WI38 (cell line): ENCODE measurements around the gene ZDHHC16.
"Not testable (repeated sequence)": the region's sequence is repeated elsewhere in the genome, so short reads cannot be mapped to it uniquely, and the experiment has no call there.

Source experiments
- H3K4me3 ChIP-seq: 2 replicates; pipeline ENCODE4 v1.5.1; 2011; ENCODE audit warnings: low read depth, mild to moderate bottlenecking, control low read depth, low read length
- TF ChIP-seq, protein P1 (sequence below): IDR thresholded peaks from 2 replicates; pipeline ENCODE4 v1.5.1; 2012; ENCODE audit warnings: low read depth, mild to moderate bottlenecking, control low read depth, low read length

The ZDHHC16 gene

DNA sequence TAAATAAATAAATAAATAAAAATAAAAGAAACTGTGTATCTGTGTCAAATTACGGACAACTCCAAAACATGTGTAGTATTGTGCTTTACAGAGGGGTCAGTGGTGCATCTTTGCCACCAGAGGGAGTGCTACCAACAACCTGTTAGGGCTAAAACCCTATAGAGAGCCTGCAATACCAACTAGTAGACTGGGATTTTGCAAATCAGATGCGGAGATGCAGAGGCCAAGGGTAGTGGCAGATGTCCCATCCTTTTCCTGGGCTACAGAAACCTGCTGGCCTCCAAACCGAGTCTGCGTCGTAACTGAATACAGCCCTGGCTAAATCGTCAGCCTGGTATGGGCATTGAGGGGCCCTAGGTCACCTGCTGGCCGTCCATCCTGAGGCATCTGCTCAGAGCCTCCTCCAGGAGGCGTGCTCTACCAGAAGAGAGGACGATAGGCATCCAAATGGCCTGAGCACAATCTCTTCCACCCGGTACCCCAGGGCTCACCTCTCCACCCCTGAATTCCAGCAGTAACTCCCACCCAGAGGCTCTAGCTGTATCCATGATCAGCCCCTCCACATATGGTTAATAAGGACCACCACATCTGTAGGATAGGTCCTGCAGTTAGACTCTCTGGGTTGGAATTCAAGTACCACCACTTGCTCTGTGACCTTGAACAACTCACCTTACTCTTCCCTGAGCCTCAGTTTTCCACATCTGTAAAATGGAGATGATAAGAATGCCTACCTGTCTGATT lies 38.6 kb upstream of the ZDHHC16 start:
- no peak overlapping the region for H3K4me3 ChIP-seq
- TF ChIP-seq, protein P1, sequence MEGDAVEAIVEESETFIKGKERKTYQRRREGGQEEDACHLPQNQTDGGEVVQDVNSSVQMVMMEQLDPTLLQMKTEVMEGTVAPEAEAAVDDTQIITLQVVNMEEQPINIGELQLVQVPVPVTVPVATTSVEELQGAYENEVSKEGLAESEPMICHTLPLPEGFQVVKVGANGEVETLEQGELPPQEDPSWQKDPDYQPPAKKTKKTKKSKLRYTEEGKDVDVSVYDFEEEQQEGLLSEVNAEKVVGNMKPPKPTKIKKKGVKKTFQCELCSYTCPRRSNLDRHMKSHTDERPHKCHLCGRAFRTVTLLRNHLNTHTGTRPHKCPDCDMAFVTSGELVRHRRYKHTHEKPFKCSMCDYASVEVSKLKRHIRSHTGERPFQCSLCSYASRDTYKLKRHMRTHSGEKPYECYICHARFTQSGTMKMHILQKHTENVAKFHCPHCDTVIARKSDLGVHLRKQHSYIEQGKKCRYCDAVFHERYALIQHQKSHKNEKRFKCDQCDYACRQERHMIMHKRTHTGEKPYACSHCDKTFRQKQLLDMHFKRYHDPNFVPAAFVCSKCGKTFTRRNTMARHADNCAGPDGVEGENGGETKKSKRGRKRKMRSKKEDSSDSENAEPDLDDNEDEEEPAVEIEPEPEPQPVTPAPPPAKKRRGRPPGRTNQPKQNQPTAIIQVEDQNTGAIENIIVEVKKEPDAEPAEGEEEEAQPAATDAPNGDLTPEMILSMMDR = no peak; the same call in none of the 2 replicates

DNA sequence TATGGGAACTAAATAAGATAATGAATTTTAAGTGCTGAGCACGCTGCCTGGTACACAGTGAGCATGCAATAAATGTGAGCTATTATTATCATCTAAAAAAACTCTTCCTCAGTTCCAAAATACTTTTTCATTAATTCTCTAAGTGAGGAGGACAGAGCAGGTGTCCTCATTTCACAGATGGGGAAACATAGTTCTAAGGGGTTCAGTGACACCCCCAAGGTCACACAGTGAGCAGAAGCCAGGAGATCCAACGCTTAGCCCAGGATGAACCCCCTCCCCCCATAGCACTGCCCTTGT lies 38.1 kb upstream of the ZDHHC16 start:
- H3K4me3 ChIP-seq = no peak overlapping the region
- TF ChIP-seq, protein P1 = no peak

GRCh38 chr10:97408496-97408992 lies 37.4 kb upstream of the ZDHHC16 start:
- no peak overlapping the region for H3K4me3 ChIP-seq
- TF ChIP-seq, protein P1 = no peak

- TF ChIP-seq, protein P1 = no peak
- H3K4me3 ChIP-seq = no peak overlapping the region
These were observed 34.6 kb upstream of the ZDHHC16 start for GRCh38 chr10:97411406-97411805.

- no peak overlapping the region for H3K4me3 ChIP-seq
- TF ChIP-seq, protein P1 = no peak
These were observed 33.1 kb upstream of the ZDHHC16 start for GRCh38 chr10:97412891-97413304.

GRCh38 chr10:97416565-97416964 lies 29.4 kb upstream of the ZDHHC16 start:
- TF ChIP-seq, protein P1 = no peak
- no peak overlapping the region for H3K4me3 ChIP-seq

- H3K4me3 ChIP-seq = not testable (repeated sequence)
These were observed 22.2 kb upstream of the ZDHHC16 start for GRCh38 chr10:97423757-97424098.
